ENCODE results near the gene GOLGA6A.
"Not testable (repeated sequence)": the region's sequence is repeated elsewhere in the genome, so short reads cannot be mapped to it uniquely, and the experiment has no call there.

DNA sequence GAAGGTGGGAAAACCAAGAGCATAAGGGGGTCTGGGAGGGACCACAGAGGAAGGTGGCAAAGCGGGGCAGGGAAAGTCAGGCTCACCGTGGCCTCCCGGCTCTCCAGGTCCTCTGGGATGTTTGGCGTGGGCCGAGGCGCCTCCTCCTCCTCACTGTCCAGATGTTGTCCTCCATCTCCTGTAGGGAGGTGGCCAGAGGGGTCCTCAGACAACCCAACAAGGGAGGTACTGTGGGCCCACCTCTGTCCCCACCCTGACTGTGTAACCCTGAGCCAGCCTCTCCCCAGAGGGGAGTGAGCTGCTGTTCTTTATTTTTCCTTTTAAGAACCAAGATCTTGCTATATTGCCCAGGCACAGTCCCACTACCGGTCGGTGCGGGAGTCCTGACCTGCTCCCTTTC lies 10.2 kb downstream of the GOLGA6A start:
- TF ChIP-seq, protein P1, sequence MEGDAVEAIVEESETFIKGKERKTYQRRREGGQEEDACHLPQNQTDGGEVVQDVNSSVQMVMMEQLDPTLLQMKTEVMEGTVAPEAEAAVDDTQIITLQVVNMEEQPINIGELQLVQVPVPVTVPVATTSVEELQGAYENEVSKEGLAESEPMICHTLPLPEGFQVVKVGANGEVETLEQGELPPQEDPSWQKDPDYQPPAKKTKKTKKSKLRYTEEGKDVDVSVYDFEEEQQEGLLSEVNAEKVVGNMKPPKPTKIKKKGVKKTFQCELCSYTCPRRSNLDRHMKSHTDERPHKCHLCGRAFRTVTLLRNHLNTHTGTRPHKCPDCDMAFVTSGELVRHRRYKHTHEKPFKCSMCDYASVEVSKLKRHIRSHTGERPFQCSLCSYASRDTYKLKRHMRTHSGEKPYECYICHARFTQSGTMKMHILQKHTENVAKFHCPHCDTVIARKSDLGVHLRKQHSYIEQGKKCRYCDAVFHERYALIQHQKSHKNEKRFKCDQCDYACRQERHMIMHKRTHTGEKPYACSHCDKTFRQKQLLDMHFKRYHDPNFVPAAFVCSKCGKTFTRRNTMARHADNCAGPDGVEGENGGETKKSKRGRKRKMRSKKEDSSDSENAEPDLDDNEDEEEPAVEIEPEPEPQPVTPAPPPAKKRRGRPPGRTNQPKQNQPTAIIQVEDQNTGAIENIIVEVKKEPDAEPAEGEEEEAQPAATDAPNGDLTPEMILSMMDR (IDR thresholded peaks at IDR 0.05; ENCODE audit: control extremely low read depth in 1 of 3, insufficient read depth in 1 of 3, low read depth in 1 of 3, low read length in 3 of 3) = not testable (repeated sequence)
- not testable (repeated sequence) for TF ChIP-seq EZH2 (IDR thresholded peaks at IDR 0.05; ENCODE audit: low read depth, low read length, severe bottlenecking)
- TF ChIP-seq, protein P2, sequence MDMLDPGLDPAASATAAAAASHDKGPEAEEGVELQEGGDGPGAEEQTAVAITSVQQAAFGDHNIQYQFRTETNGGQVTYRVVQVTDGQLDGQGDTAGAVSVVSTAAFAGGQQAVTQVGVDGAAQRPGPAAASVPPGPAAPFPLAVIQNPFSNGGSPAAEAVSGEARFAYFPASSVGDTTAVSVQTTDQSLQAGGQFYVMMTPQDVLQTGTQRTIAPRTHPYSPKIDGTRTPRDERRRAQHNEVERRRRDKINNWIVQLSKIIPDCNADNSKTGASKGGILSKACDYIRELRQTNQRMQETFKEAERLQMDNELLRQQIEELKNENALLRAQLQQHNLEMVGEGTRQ (IDR thresholded peaks at IDR 0.05; ENCODE audit: low read length) = not testable (repeated sequence)

Data from H1 (cell line).